Fibroblast of mammary gland (primary cell): ENCODE results near the gene DNAJC1.
A peak's percentile ranks its signal among the peaks of the same experiment; 100 is the strongest.

ENCODE experiments used
- DNase-seq: peaks from one replicate; pipeline ENCODE4 v3.0.0-alpha.2; 2010; ENCODE audit warnings: low read depth
- H3K4me3 ChIP-seq: 2 replicates; pipeline ENCODE4 v1.5.1; 2011; ENCODE audit warnings: low read depth, mild to moderate bottlenecking, low read length, moderate library complexity; ENCODE audit not compliant: control insufficient read depth
- CTCF ChIP-seq: conservative IDR thresholded peaks from 2 replicates; pipeline ENCODE4 v1.5.1; 2011; ENCODE audit warnings: low read depth, low read length, inconsistent platforms; ENCODE audit not compliant: control insufficient read depth, insufficient read depth

DNAJC1 gene

DNA sequence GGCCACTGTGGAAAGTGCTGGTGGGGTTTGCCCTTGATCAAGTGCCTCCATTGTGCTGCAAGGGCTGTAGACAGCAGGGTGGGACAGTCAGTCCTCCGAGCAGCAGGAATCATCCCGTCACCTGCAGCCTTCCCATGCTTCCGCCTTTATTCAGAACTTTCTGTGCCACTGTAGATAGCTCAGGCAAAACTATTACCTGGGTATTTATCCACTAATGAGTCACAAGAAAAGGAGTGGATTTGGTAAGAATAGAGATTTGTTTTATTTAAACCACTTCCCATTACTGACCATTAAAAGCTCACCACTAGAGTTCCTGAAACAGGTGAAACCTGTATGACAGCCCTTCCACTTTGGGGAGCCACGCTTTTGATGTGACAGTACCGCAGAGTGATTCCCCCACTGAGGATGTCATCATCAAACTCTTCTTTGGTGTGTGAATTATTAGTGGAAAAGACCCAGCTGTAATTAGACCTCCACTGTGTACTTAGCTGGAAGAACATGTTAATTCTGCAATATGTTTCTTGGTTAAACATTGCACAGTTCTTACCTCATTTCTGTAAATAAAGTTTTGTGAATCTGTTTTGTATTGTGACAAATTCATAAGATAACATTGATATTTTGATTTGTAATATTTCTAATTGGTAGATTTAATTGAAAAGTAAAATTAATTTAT lies 260.7 kb downstream of the DNAJC1 start:
- no peak overlapping the region for H3K4me3 ChIP-seq
- no peak for DNase-seq
- TF ChIP-seq CTCF, result no peak

DNA sequence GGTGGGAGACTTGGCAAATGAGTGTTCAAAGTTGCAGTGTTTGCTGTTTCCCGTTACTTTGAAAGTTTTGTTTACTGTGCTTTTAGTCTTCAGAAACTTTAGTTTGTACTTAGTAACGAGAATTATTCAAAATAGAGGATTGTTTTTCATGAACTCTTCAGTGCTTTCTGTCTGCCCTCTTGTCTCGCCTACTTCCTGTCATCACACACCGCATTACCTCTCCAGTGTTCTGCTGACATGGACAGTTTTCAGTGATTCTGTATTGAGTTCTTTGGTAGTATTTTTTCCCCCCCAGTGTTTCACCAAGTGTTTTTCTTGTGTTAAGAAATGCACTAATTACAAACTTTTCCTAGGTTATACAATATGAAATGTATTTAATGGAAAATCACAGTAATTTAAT lies 262.5 kb downstream of the DNAJC1 start:
- no peak for DNase-seq
- TF ChIP-seq CTCF, result no peak
- no peak overlapping the region for H3K4me3 ChIP-seq

- H3K4me3 ChIP-seq, result no peak overlapping the region
- no peak for DNase-seq
- no peak for TF ChIP-seq CTCF
These were observed 266.4 kb downstream of the DNAJC1 start for GRCh38 chr10:21737106-21737505.

DNA sequence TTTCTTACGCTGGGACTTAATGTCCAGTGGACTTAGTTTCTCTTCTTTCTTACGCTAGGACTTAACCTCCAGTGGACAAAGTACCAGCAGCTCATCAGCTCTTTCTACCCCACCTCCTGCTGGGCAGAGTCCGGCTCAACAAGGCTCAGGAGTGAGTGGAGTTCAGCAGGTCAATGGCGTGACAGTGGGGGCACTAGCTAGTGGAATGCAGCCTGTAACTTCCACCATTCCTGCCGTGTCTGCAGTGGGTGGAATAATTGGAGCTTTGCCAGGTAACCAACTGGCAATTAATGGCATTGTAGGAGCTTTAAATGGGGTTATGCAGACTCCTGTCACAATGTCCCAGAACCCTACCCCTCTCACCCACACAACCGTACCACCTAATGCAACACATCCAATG lies 269.8 kb downstream of the DNAJC1 start:
- TF ChIP-seq CTCF, result no peak
- no peak overlapping the region for H3K4me3 ChIP-seq
- no peak for DNase-seq

GRCh38 chr10:21732067-21732772 lies 271.3 kb downstream of the DNAJC1 start:
- peak; percentile 91 for TF ChIP-seq CTCF
- peak; percentile 81 for DNase-seq
- H3K4me3 ChIP-seq, result no peak overlapping the region

DNA sequence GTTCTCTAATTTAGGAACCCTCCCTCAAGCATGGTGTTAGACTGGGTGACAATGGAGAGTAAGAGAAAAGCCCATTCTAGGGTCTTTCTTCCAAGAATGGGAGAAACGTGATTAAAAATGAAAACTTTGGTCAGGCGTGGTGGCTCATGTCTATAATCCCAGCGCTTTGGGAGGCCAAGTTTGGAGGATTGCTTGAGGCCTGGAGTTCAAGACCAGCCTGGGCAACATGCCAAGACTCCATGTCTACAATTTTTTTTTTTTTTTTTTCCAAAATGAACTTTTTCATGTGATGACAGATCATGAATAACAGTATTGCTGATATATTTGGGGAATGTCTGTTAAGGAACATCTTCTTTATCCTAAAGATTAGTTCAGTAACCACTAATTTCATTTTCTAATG lies 274.9 kb downstream of the DNAJC1 start:
- TF ChIP-seq CTCF, result no peak
- H3K4me3 ChIP-seq, result no peak overlapping the region
- no peak for DNase-seq
